Stimulated activated CD8-positive, alpha-beta memory T cell treated with anti-CD3 and anti-CD28 coated beads, Interleukin-7, amount 100 ng/mL, for 24 hours (primary cell): ENCODE results near the gene RBPMS2.
A peak's percentile ranks its signal among the peaks of the same experiment; 100 is the strongest.
"Not testable (repeated sequence)": the region's sequence is repeated elsewhere in the genome, so short reads cannot be mapped to it uniquely, and the experiment has no call there.

Experiments
- DNase-seq: peaks from one replicate; pipeline ENCODE4 v3.0.0-alpha.2; 2020; ENCODE audit warnings: low read depth

The RBPMS2 gene

GRCh38 chr15:64775551-64776401 lies at the start of gene RBPMS2:
RBPMS2 (minus strand) TSS chr15:64775589; CDS start chr15:64775319, 270 bp downstream.
- no peak for DNase-seq

GRCh38 chr15:64824929-64825430 lies 49.6 kb upstream of the RBPMS2 start:
- DNase-seq, result no peak

GRCh38 chr15:64816452-64816851 lies 41.1 kb upstream of the RBPMS2 start:
- no peak for DNase-seq

- DNase-seq, result not testable (repeated sequence)
Observed at GRCh38 chr15:64814965-64815364, 39.6 kb upstream of the RBPMS2 start.

GRCh38 chr15:64814283-64814682 lies 38.9 kb upstream of the RBPMS2 start:
- DNase-seq, result not testable (repeated sequence)

- no peak for DNase-seq
Observed at GRCh38 chr15:64813075-64813474, 37.7 kb upstream of the RBPMS2 start.

GRCh38 chr15:64810497-64811326 lies 35.3 kb upstream of the RBPMS2 start:
- DNase-seq, result no peak

- peak; percentile 61 for DNase-seq
Observed at GRCh38 chr15:64809649-64810496, 34.5 kb upstream of the RBPMS2 start.

GRCh38 chr15:64808785-64809453 lies 33.5 kb upstream of the RBPMS2 start:
- no peak for DNase-seq

GRCh38 chr15:64807751-64808222 lies 32.4 kb upstream of the RBPMS2 start:
- DNase-seq, result no peak

- no peak for DNase-seq
Observed at GRCh38 chr15:64807051-64807749, 31.8 kb upstream of the RBPMS2 start.

GRCh38 chr15:64806509-64806908 lies 31.1 kb upstream of the RBPMS2 start:
- DNase-seq, result no peak

GRCh38 chr15:64804619-64805018 lies 29.2 kb upstream of the RBPMS2 start:
- DNase-seq, result no peak

GRCh38 chr15:64803526-64803925 lies 28.1 kb upstream of the RBPMS2 start:
- DNase-seq, result no peak

GRCh38 chr15:64800476-64800875 lies 25.1 kb upstream of the RBPMS2 start:
- no peak for DNase-seq

- DNase-seq, result not testable (repeated sequence)
Observed at GRCh38 chr15:64798905-64799304, 23.5 kb upstream of the RBPMS2 start.

GRCh38 chr15:64795921-64796320 lies 20.5 kb upstream of the RBPMS2 start:
- not testable (repeated sequence) for DNase-seq

GRCh38 chr15:64795299-64795698 lies 19.9 kb upstream of the RBPMS2 start:
- not testable (repeated sequence) for DNase-seq

- DNase-seq, result no peak
Observed at GRCh38 chr15:64792282-64792681, 16.9 kb upstream of the RBPMS2 start.

GRCh38 chr15:64791401-64791800 lies 16.0 kb upstream of the RBPMS2 start:
- DNase-seq, result no peak
